Measurements from ENCODE around the gene LGR6. TPM values are rescaled to one million over a fixed set of nuclear protein-coding genes. Genes with fewer than 3 reads are reported as not detected.

The LGR6 gene
- total RNA-seq, 1 donor from 2014 or later, result 0.52 TPM

- no peak overlapping the region for H3K4me3 ChIP-seq (ENCODE audit: low read length in 3 of 3)
- H3K4me1 ChIP-seq (ENCODE audit: control insufficient read depth in 3 of 3, insufficient read depth in 3 of 3, low read length in 3 of 3), result peaks cover 0 to 5% (median 0%) of the 10 kb centered on the region in 3 donors
- peaks cover 46 to 67% (median 65%) of the 10 kb centered on the region in 3 donors for H3K27me3 ChIP-seq (ENCODE audit: control insufficient read depth in 3 of 3, insufficient read depth in 3 of 3, low read length in 3 of 3)
- H3K9ac ChIP-seq (ENCODE audit: low read depth in 1 of 3, low read length in 3 of 3), result no peak overlapping the region
- H3K9me3 ChIP-seq (ENCODE audit: control insufficient read depth in 3 of 3, low read length in 3 of 3), result no peaks in the 10 kb centered on the region
- no peak overlapping the region for H3K27ac ChIP-seq (ENCODE audit: low read depth, low read length)
- H3K36me3 ChIP-seq (ENCODE audit: control insufficient read depth in 3 of 3, insufficient read depth in 3 of 3, low read length in 3 of 3), result no peaks in the 10 kb centered on the region
Measured at GRCh38 chr1:202216691-202217090, 23.1 kb downstream of the LGR6 start.

GRCh38 chr1:202217516-202217915, 23.9 kb downstream of the LGR6 start:
- H3K27me3 ChIP-seq (ENCODE audit: control insufficient read depth in 3 of 3, insufficient read depth in 3 of 3, low read length in 3 of 3), result peaks cover 40 to 62% (median 59%) of the 10 kb centered on the region in 3 donors

GRCh38 chr1:202217951-202218350, 24.4 kb downstream of the LGR6 start:
- Histone ChIP-seq H3K36me3 (ENCODE audit: control insufficient read depth in 3 of 3, insufficient read depth in 3 of 3, low read length in 3 of 3) (no peaks in the 10 kb centered on the region), H3K9ac (ENCODE audit: low read depth in 1 of 3, low read length in 3 of 3) (no peak overlapping the region), H3K27me3 (ENCODE audit: control insufficient read depth in 3 of 3, insufficient read depth in 3 of 3, low read length in 3 of 3) (peaks cover 36 to 59% (median 55%) of the 10 kb centered on the region in 3 donors), H3K27ac (ENCODE audit: low read depth, low read length) (no peak overlapping the region), H3K4me1 (ENCODE audit: control insufficient read depth in 3 of 3, insufficient read depth in 3 of 3, low read length in 3 of 3) (peaks cover 0 to 5% (median 0%) of the 10 kb centered on the region in 3 donors), H3K4me3 (ENCODE audit: low read length in 3 of 3) (no peak overlapping the region), H3K9me3 (ENCODE audit: control insufficient read depth in 3 of 3, low read length in 3 of 3) (no peaks in the 10 kb centered on the region)

More at GRCh38 chr1:202217516-202217915, 23.9 kb downstream of the LGR6 start:
- Histone ChIP-seq H3K9ac (ENCODE audit: low read depth in 1 of 3, low read length in 3 of 3) (no peak overlapping the region), H3K9me3 (ENCODE audit: control insufficient read depth in 3 of 3, low read length in 3 of 3) (no peaks in the 10 kb centered on the region), H3K4me3 (ENCODE audit: low read length in 3 of 3) (no peak overlapping the region), H3K27ac (ENCODE audit: low read depth, low read length) (no peak overlapping the region), H3K36me3 (ENCODE audit: control insufficient read depth in 3 of 3, insufficient read depth in 3 of 3, low read length in 3 of 3) (no peaks in the 10 kb centered on the region), H3K4me1 (ENCODE audit: control insufficient read depth in 3 of 3, insufficient read depth in 3 of 3, low read length in 3 of 3) (peaks cover 0 to 5% (median 0%) of the 10 kb centered on the region in 3 donors)

- Histone ChIP-seq H3K27ac (ENCODE audit: low read depth, low read length) (no peak overlapping the region), H3K36me3 (ENCODE audit: control insufficient read depth in 3 of 3, insufficient read depth in 3 of 3, low read length in 3 of 3) (no peaks in the 10 kb centered on the region), H3K27me3 (ENCODE audit: control insufficient read depth in 3 of 3, insufficient read depth in 3 of 3, low read length in 3 of 3) (peaks cover 12 to 36% (median 28%) of the 10 kb centered on the region in 3 donors), H3K4me1 (ENCODE audit: control insufficient read depth in 3 of 3, insufficient read depth in 3 of 3, low read length in 3 of 3) (no peaks in the 10 kb centered on the region), H3K9me3 (ENCODE audit: control insufficient read depth in 3 of 3, low read length in 3 of 3) (no peaks in the 10 kb centered on the region), H3K4me3 (ENCODE audit: low read length in 3 of 3) (no peak overlapping the region), H3K9ac (ENCODE audit: low read depth in 1 of 3, low read length in 3 of 3) (no peak overlapping the region)
Measured at GRCh38 chr1:202220733-202221132, 27.1 kb downstream of the LGR6 start.

GRCh38 chr1:202221911-202222909, 28.6 kb downstream of the LGR6 start:
- no peaks in the 10 kb centered on the region for H3K36me3 ChIP-seq (ENCODE audit: control insufficient read depth in 3 of 3, insufficient read depth in 3 of 3, low read length in 3 of 3)
- H3K27me3 ChIP-seq (ENCODE audit: control insufficient read depth in 3 of 3, insufficient read depth in 3 of 3, low read length in 3 of 3), result peaks cover 3 to 27% (median 15%) of the 10 kb centered on the region in 3 donors
- H3K4me1 ChIP-seq (ENCODE audit: control insufficient read depth in 3 of 3, insufficient read depth in 3 of 3, low read length in 3 of 3), result no peaks in the 10 kb centered on the region
- no peak overlapping the region for H3K27ac ChIP-seq (ENCODE audit: low read depth, low read length)
- H3K4me3 ChIP-seq (ENCODE audit: low read length in 3 of 3), result no peak overlapping the region
- no peaks in the 10 kb centered on the region for H3K9me3 ChIP-seq (ENCODE audit: control insufficient read depth in 3 of 3, low read length in 3 of 3)
- no peak overlapping the region for H3K9ac ChIP-seq (ENCODE audit: low read depth in 1 of 3, low read length in 3 of 3)

- Histone ChIP-seq H3K27ac (ENCODE audit: low read depth, low read length) (no peak overlapping the region), H3K9ac (ENCODE audit: low read depth in 1 of 3, low read length in 3 of 3) (no peak overlapping the region), H3K4me3 (ENCODE audit: low read length in 3 of 3) (no peak overlapping the region), H3K36me3 (ENCODE audit: control insufficient read depth in 3 of 3, insufficient read depth in 3 of 3, low read length in 3 of 3) (no peaks in the 10 kb centered on the region), H3K27me3 (ENCODE audit: control insufficient read depth in 3 of 3, insufficient read depth in 3 of 3, low read length in 3 of 3) (peaks cover 5 to 28% (median 15%) of the 10 kb centered on the region in 3 donors), H3K9me3 (ENCODE audit: control insufficient read depth in 3 of 3, low read length in 3 of 3) (no peaks in the 10 kb centered on the region), H3K4me1 (ENCODE audit: control insufficient read depth in 3 of 3, insufficient read depth in 3 of 3, low read length in 3 of 3) (no peaks in the 10 kb centered on the region)
Measured at GRCh38 chr1:202223121-202223860, 29.7 kb downstream of the LGR6 start.

GRCh38 chr1:202224453-202224852, 30.9 kb downstream of the LGR6 start:
- H3K27ac ChIP-seq (ENCODE audit: low read depth, low read length), result no peak overlapping the region
- H3K27me3 ChIP-seq (ENCODE audit: control insufficient read depth in 3 of 3, insufficient read depth in 3 of 3, low read length in 3 of 3), result peaks cover 5 to 19% (median 8%) of the 10 kb centered on the region in 3 donors
- H3K36me3 ChIP-seq (ENCODE audit: control insufficient read depth in 3 of 3, insufficient read depth in 3 of 3, low read length in 3 of 3), result no peaks in the 10 kb centered on the region
- no peak overlapping the region for H3K9ac ChIP-seq (ENCODE audit: low read depth in 1 of 3, low read length in 3 of 3)
- H3K9me3 ChIP-seq (ENCODE audit: control insufficient read depth in 3 of 3, low read length in 3 of 3), result no peaks in the 10 kb centered on the region
- no peak overlapping the region for H3K4me3 ChIP-seq (ENCODE audit: low read length in 3 of 3)
- no peaks in the 10 kb centered on the region for H3K4me1 ChIP-seq (ENCODE audit: control insufficient read depth in 3 of 3, insufficient read depth in 3 of 3, low read length in 3 of 3)

GRCh38 chr1:202225131-202225530, 31.5 kb downstream of the LGR6 start:
- H3K9ac ChIP-seq (ENCODE audit: low read depth in 1 of 3, low read length in 3 of 3), result no peak overlapping the region
- no peaks in the 10 kb centered on the region for H3K36me3 ChIP-seq (ENCODE audit: control insufficient read depth in 3 of 3, insufficient read depth in 3 of 3, low read length in 3 of 3)
- H3K9me3 ChIP-seq (ENCODE audit: control insufficient read depth in 3 of 3, low read length in 3 of 3), result no peaks in the 10 kb centered on the region
- H3K27me3 ChIP-seq (ENCODE audit: control insufficient read depth in 3 of 3, insufficient read depth in 3 of 3, low read length in 3 of 3), result peaks cover 5 to 20% (median 7%) of the 10 kb centered on the region in 3 donors
- no peaks in the 10 kb centered on the region for H3K4me1 ChIP-seq (ENCODE audit: control insufficient read depth in 3 of 3, insufficient read depth in 3 of 3, low read length in 3 of 3)
- no peak overlapping the region for H3K27ac ChIP-seq (ENCODE audit: low read depth, low read length)
- no peak overlapping the region for H3K4me3 ChIP-seq (ENCODE audit: low read length in 3 of 3)

GRCh38 chr1:202227053-202227672, 33.6 kb downstream of the LGR6 start:
- no peaks in the 10 kb centered on the region for H3K4me1 ChIP-seq (ENCODE audit: control insufficient read depth in 3 of 3, insufficient read depth in 3 of 3, low read length in 3 of 3)
- H3K9me3 ChIP-seq (ENCODE audit: control insufficient read depth in 3 of 3, low read length in 3 of 3), result no peaks in the 10 kb centered on the region
- no peak overlapping the region for H3K9ac ChIP-seq (ENCODE audit: low read depth in 1 of 3, low read length in 3 of 3)
- H3K27me3 ChIP-seq (ENCODE audit: control insufficient read depth in 3 of 3, insufficient read depth in 3 of 3, low read length in 3 of 3), result peaks cover 0 to 16% (median 2%) of the 10 kb centered on the region in 3 donors
- H3K4me3 ChIP-seq (ENCODE audit: low read length in 3 of 3), result no peak overlapping the region
- H3K27ac ChIP-seq (ENCODE audit: low read depth, low read length), result no peak overlapping the region
- H3K36me3 ChIP-seq (ENCODE audit: control insufficient read depth in 3 of 3, insufficient read depth in 3 of 3, low read length in 3 of 3), result no peaks in the 10 kb centered on the region
